GM18505 (cell line): Measurements from ENCODE around the gene KIRREL2.
"Not testable (repeated sequence)": the region's sequence is repeated elsewhere in the genome, so short reads cannot be mapped to it uniquely, and the experiment has no call there.

Experiments
- ATAC-seq: cut with Tn5 transposase; IDR thresholded peaks from one replicate; pipeline ENCODE4 v1.9.1; 2021; ENCODE audit not compliant: unreplicated experiment
- POLR2A ChIP-seq: IDR thresholded peaks from 4 replicates; pipeline ENCODE4 v1.6.1; 2011; ENCODE audit warnings: borderline replicate concordance; ENCODE audit not compliant: insufficient read depth, insufficient read length; ENCODE audit errors: extremely low read depth

The KIRREL2 gene

DNA sequence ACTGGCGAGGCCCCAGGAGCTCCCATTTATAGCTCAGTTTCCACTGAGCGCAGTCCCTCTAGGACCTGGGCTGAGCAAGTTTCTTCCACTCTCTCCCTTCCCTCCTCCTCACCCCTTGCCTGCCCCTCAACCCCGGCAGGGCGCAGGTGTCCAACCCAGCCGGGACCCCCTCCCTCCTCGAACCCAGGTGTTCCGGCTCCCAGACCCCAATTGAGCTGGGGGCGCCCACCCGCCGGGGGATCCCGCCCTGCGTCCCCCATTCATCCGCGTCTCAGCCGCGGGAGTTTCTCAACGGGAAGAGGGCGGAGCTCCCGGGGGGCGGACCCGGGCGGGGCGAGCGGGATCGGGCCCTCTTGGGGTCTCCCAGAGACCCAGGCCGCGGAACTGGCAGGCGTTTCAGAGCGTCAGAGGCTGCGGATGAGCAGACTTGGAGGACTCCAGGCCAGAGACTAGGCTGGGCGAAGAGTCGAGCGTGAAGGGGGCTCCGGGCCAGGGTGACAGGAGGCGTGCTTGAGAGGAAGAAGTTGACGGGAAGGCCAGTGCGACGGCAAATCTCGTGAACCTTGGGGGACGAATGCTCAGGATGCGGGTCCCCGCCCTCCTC, at the start of gene KIRREL2:
Gene KIRREL2, plus strand, starts transcription at position 366 of the 604 bp plus-strand sequence. Its CDS starts 209 bp downstream, at position 575.
- no peak for TF ChIP-seq POLR2A

DNA sequence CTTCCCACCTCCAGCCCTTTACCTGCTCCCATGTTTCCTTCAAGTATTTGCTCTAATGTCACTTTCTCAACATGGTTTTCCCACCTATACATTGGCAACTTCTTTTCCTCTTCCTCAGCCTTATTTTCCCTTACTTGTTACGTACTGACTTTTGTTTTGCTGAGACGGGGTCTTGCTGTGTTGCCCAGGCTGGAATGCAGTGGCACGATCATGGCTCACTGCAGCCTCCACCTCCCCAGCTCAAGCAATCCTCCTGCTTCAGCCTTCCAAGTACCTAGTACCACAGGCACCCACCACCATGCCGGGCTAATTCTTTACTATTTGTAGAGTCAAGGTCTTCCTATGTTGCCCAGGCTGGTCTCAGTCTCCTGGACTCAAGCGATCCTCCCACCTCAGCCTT, 49.1 kb upstream of the KIRREL2 start:
- ATAC-seq: no peak
- TF ChIP-seq POLR2A: no peak

More for the DNA sequence above, at the start of gene KIRREL2:
- no peak for ATAC-seq

DNA sequence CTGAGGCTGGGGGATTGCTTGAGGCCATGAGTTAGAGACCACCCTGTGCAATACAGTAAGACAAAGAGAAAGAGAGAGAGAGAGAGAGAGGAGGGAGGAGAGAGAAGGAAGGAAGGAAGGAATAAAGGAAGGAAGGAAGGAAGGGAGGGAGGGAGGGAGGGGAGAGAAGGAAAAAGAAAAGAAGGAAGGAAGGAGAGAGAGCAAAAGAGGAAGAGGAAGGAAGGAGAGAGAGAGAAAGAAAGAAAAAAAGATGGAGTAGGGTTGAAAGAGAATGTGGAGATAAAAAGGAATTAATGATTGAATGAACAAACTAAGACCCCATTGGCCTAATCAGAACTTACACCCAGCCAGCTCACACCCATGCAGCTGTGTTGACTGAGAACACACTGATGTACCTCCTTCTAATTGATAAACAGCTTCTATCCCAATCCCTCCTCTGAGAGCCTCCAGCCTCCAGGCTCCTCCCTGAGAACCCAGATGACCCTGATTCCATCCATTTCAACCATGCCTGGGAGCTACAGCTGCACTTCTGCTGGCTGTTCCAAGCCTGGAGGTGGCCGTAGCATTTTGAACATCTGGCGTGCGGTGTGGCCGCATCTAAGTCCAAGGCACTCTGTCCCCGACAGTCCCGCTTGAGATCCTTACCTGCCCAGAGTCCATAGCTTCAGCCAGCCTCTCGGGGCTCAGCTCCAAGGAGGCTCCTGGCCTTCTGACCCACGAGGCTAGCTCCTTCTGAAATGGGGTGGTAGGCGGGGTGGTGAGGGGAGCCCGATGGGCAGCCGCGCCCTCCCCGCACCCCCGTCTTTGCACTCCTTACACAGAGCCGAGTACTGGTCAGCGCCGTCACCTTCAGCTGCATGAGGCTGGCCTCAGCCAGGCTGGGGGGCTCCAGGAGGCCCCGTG, 45.1 kb upstream of the KIRREL2 start:
- TF ChIP-seq POLR2A: no peak
- ATAC-seq: no peak

DNA sequence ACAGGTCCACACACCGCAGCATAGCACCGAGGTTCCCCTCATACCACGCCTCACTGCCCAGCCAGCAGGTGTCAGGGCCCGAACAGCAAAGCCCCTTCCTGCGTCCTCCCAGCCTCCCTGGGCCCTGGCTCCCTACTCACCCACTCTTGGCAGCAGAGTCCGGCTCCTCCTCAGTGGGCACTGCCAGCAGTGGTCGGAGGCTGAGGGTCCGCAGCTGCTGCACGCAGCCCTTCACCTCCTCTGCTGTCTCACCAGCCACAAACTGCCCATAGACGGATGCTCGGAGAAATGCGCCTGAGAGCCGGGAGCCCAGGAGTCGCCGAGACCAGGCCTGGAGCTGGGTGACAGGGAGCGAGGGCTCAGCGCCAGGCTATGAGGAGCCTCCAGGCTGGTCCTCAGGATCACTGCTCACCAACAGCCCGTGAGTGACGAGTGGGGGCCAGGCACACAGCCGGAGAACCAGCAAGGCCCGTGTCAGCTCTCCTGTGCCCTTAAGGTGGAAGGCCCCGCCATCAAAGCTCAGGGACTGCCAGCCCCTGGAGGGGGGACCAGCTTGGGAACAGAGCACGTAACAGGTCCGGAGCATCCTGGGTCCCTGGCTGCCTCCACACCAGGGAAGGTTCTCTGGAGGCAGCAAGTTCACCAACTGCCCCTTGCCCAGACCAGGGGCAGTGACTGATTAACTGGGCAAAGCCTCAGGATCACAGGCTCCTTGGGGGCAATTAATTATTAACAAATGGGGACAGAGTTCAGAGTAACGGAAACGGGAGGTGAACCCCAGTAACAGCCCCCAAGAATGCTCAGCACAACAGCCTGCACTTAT, 44.3 kb upstream of the KIRREL2 start, which contains the start of gene PRODH2:
Gene PRODH2, minus strand, starts transcription at position 626 of the 823 bp plus-strand sequence. Its CDS starts 40 bp downstream, at position 586.
- TF ChIP-seq POLR2A: no peak
- no peak for ATAC-seq

DNA sequence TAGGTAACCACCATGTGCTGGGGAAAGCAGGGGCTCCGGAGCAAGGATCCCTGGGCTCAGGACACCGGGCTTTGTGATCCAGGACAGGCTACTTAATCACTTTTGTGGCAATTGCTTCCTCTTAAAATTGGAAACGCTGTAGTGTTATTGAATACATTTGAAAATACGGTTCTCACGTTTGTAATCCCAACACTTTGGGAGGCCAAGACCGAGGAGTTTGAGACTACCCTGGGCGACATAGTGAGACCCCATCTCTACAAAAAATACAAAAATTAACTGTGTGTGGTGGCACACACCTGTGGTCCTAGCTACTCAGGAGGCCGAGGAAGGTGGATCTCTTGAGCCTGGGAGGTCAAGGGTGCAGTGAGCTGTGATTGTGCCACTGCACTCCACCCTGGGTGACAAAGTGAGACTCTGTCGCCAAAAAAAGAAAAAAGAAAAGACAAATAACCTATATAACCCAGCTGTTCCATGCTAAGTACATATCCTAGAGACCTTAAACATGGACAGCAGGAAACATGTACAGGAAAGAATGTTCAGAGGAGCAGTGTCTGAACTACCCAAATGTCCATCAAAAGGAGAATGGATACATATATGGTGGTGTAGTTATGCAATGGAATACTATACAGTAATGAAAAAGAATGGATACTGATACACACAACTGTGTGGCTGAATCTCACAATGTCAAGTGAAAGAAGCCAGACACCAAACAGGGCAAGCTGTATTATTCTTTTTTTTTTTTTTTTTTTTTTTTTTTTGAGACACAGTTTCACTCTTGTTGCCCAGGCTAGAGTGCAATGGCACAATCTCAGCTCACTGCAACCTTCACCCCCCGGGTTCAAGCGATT, 43.4 kb upstream of the KIRREL2 start:
- ATAC-seq: no peak
- no peak for TF ChIP-seq POLR2A

DNA sequence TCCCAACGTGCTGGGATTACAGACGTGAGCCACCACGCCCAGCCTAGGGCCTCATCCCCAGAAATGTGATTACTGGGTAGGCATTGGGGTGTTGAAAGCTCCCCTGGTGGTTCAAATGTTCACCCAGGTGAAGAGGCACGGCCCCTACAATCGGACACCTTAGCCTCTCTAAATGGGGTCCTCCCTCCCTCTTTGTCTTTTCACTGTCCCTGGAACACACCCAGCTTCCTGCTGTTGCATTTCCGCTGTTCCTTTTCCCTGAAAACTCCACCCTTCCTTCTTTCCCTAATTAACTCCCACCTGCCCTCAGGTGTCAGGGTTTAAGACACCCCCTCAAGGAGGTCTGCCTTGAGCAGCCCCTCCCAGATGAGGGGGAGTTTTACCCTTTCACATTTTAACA, 40.4 kb upstream of the KIRREL2 start:
- ATAC-seq: no peak
- TF ChIP-seq POLR2A: no peak

DNA sequence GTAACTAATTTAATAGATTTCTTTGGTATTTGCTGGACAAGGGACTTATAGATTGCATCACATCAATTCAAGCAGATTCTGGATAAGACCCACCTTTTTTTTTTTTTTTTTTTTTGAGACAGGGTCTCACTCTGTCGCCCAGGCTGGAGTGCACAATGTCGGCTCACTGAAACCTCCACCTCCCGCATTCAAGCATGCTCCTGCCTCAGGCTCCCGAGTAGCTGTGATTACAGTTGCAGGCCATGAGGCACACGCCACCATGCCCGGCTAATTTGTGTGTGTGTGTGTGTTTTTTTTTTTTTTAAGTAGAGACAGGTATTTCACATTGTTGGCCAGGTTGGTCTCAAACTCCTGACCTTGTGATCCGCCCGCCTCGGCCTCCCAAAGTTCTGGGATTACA, 39.9 kb upstream of the KIRREL2 start:
- no peak for TF ChIP-seq POLR2A
- no peak for ATAC-seq

DNA sequence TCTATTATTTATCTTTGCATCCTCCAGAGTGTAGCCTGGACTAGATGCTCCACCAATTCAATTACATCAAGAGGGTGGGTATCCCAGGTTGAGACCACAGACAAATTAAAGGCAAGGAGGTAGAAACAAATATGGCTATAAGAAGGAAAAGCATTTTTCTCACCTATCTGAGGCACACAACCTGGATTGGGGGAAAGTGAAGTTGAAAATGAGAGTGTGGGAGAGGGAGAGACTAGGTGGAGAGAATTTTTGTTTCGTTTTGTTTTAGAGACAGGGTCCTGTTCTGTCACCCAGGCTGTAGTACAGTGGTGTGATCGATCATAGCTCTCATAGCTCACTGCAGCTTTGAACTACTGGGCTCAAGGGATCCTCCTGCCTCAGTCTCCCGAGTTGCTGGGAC, 38.3 kb upstream of the KIRREL2 start:
- no peak for ATAC-seq
- no peak for TF ChIP-seq POLR2A

DNA sequence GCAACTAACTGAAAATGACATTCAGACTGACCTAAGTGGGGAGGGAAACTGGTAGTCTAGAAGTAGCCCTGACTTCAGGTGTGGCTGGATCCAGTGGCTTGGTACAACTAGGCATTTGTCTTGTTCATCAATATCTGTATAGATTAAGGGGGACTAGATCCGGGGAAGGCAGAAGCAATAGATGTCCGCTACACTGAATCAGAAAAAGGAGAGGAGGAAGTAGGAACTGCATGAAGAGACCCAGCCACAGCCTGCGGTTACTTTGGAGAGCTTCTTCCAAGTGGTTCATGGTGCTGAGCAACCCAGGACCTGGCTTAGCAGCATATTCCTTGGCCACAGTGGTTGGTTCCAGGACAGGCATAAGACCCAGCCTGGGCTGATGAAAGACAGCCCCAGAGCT, 34.1 kb upstream of the KIRREL2 start:
- no peak for TF ChIP-seq POLR2A

DNA sequence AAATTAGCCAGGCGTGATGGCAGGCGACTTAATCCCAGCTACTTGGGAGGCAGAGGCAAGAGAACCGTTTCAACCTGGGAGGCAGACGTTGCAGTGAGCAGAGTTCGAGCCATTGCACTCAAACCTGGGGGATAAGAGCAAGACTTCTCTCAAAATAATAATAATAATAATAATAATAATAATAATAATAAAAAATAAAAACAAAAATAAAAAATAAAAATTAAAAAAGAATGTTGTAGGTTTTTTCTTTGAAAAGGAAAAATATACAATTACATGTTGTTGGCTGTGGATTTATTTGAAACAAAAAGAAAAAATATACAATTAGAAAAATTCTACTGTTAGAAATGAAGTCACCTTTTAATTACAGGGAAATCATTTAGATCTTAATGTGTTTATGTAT, 32.6 kb upstream of the KIRREL2 start:
- no peak for TF ChIP-seq POLR2A
- no peak for ATAC-seq

More for the DNA sequence above, 34.1 kb upstream of the KIRREL2 start:
- ATAC-seq: no peak

DNA sequence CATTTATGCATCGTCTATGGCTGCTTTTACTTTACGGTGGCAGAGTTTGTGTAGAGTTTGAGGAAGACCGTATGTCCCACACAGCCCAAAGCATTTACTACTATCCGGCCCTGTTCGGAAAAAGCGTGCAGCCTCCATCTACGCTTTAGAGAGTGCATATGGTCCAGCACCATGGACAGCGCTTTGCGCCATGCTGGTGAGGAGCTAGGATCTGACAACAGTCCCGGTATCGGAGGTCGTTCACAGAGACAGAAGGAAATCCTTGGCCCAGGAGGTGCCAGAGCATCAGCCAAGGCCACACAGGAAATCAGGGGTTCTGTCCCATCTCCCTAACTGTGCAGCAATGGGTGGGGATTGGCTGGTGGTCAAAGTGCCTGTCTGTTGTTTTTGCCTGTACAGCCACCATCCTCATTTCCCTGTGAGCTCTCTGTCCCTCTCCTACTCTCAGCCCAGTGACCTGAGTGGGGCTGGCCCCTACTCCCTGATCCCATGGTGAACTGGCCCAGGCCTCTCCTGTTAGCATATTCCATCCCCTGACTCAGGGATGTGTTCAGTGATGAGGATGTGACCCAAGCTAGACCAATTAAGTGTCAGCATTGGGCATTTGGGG, 27.9 kb upstream of the KIRREL2 start:
- no peak for ATAC-seq
- TF ChIP-seq POLR2A: no peak

DNA sequence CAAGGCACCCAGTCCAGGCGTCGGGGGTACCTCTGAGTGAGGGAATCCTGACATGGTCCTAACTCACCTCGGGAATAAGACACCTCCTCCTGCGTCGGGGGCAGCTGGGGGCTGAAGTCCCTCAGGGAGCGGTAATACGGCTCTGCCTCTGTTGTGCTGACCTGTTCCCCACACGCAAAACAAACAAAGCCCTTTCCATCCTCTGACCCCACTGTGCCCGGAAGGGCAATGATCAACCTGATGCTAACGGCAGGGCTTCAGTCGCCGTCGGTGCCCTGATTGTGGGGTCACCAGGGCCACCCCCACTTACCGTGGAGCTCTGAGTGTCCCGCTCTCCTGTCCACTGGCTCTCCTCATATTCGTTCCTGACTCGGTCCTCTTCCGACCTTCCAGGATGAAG, 25.7 kb upstream of the KIRREL2 start:
- no peak for TF ChIP-seq POLR2A
- no peak for ATAC-seq

DNA sequence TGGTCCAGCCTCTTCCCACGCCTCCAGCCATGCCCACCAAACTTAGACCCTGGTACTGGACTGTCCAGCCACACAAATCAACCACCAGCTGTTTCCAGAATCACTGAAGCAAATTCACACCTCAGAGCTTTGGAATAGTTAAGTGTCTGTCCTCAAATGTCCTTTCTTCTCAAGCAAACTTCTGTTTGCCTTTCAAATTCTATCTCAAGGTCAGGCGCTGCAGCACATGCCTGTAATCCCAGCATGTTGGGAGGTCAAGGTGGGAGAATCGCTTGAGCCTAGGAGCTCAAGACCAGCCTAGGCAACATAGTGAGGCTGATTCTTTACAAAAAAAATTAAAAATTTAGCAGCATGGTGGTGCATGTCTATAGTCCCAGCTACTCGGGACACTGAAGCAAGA, 24.7 kb upstream of the KIRREL2 start:
- TF ChIP-seq POLR2A: no peak
- ATAC-seq: no peak

DNA sequence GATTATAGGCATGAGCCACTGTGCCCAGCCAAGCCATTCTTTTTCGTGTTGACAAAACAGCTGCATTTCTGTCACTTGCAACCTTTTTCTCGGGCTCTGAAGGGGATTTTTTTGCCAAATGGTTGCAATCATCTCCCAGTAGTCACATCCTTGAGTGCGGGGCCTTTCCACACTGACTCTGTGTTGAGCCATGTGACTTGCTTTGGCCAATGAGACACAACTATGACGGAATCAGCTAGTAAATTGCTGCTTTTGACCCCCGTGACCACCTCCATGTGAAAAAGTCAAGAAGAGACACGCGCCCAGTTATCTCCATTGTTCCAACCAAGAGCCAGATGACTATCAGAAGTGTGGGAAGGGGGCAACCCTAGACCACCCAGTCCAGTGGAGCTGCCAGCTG, 22.7 kb upstream of the KIRREL2 start:
- no peak for ATAC-seq
- no peak for TF ChIP-seq POLR2A

DNA sequence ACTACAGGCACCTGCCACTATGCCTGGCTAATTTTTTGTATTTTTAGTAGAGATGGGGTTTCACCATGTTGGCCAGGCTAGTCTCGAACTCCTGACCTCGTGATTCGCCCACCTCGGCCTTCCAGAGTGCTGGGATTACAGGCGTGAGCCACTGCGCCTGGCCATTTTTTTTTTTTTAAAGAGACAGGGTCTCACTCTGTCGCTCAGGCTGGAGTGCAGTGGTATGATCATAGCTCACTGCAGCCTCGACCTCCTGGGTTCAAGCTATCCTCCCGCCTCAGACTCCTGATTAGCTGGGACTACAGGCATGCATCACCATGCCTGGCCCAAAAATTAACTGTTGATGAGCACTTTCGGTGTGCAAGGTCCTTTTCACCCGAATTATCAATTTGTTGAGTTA, 20.6 kb upstream of the KIRREL2 start:
- not testable (repeated sequence) for ATAC-seq
